HG03575 (cell line): ENCODE data around the gene SPDEF.

Experiments used
- ATAC-seq: cut with Tn5 transposase; IDR thresholded peaks from one replicate; pipeline ENCODE4 v1.9.1; 2021; ENCODE audit not compliant: unreplicated experiment, insufficient number of reproducible peaks, low FRiP score; ENCODE audit errors: extremely low read depth

The SPDEF gene

DNA sequence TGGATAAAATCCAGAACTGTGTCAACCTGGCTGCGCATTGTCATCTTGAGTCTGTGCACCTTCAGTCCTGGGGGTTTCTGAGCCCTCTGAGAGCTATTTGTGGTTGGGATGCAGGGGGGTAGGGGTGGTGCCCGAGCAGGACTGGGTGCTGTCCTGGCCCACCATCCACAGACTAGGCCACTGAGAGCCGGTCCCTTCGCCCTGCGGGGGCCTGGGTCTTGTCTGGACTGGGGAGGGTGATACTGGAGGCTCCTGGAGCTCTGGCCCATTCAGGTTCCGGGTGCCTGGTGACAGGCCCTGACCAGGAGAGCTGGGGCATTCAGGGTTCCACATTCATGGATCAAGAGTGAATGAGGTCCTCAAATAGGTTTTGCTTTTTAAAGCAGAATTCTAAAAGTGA is 20.9 kb downstream of the SPDEF start:
- no peak for ATAC-seq

DNA sequence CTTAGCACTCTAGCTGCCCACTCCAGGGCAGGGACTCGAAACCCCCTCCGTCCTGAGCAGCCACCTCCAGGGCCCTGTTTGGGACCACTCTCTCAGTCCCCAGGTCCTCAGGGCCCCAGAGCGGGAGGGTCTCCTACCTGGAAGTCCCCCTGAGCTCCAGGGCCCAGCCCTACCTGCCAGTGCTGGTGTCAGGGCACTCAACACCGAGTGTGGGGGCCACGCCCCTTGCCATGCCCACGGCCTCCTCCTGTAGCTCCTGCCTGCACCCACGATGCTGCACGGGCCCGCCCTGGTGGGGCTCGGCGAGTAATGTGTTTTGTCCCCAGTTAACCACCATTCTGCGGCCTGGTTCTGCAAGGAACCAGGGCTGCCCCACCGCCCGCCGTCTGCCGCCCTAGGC is 21.5 kb downstream of the SPDEF start:
- ATAC-seq = no peak

GRCh38 chr6:34534146-34534545 is 22.0 kb downstream of the SPDEF start:
- no peak for ATAC-seq

- no peak for ATAC-seq
Measured at GRCh38 chr6:34532230-34532629, 23.9 kb downstream of the SPDEF start.

- no peak for ATAC-seq
Measured at GRCh38 chr6:34531580-34532201, 24.4 kb downstream of the SPDEF start.

DNA sequence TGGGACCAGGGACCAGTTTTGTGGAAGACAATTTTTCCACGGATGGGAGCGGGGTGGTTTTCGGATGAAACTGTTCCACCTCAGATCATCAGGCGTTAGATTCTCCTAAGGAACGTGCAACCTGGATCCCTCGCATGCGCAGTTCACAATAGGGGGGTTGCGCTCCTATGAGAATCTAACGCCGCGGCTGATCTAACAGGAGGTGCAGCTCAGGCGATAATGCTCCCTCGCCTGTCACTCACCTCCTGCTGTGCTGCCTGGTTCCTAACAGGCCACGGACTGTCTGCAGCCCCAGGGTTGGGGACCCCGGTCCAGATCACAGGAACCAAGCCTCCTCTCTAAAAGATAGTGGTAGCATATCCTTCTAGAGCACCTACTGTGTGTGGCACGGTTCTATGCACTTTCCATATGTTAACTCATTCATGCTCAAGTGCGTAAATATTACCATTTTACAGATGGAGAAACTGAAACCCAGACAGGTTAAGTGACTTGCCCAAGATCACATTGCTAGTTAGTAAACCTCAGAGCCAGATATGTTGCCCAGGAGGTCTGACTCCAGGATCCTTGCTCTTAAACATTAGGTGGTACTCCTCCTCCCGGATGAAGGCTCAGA is 25.3 kb downstream of the SPDEF start:
- ATAC-seq = no peak

DNA sequence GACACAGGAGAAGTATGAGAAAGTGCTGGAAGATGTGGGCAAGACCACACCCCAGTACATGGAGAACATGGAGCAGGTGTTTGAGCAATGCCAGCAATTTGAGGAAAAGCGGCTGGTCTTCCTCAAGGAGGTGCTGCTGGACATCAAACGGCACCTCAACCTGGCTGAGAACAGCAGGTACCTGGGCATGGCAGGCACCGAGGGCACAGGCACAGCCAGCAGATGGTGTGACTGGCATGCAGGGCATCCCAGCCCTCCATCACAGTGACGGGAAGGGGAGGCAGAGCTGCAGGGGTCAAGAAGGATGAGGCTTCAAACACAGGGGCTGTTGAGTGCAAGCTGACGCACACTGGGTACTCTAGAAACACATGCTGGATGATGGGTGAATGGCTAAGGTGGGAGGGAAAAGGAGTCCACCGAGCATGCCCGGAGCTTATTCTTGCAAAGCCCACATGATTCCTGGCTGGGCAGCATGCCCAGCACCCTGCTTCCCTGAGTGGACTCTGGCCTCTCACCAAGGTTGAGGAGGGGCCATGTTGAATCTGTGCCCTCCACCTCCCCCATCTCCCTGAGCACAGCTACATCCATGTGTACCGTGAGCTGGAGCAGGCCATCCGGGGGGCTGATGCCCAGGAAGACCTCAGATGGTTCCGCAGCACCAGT is 26.3 kb downstream of the SPDEF start:
- no peak for ATAC-seq

GRCh38 chr6:34528996-34529664 is 27.0 kb downstream of the SPDEF start:
- ATAC-seq = no peak

DNA sequence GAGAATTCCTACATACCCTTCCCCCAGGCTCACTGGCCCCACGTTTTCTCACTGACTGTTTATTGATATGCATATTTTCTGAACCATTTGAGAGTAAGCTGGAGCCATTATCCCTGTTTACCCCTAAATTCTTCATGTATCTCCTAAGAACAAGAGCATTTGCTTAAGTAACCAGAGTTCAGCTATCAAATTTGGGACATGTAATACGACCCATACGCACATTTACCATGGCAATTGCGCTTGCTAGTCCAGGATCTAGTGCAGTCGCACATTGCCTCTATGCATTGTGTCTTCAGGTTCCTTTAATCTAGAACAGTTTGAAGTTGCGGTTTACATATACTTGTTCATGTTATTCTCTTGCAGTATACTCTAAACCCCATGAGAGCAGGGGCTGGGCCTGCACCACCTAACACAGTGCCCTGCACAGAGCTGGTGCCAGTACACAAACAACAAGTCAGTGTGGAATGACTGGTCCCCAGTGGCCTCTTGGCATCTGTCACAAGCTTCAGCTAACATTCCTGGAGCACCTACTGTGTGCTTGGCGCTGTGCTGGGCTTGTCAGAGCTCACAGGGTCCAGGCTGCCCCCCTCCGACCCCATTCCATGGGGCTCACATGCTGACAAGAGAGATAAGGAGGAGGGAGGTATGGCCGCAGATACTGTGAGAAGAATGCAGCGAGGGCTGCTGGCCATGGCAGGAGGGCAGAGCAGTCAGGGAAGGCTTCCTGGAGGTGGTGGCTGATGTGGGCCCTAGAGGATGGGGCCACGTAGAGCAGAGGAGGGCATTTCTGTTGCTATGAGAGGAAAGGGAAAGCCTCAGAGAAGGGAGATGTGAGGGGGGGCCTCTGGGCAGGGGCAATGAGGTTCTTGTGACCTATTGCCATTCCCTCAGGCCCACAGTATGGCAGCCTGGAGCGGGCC is 28.1 kb downstream of the SPDEF start:
- no peak for ATAC-seq

- no peak for ATAC-seq
Measured at GRCh38 chr6:34526992-34527728, 29.0 kb downstream of the SPDEF start.

DNA sequence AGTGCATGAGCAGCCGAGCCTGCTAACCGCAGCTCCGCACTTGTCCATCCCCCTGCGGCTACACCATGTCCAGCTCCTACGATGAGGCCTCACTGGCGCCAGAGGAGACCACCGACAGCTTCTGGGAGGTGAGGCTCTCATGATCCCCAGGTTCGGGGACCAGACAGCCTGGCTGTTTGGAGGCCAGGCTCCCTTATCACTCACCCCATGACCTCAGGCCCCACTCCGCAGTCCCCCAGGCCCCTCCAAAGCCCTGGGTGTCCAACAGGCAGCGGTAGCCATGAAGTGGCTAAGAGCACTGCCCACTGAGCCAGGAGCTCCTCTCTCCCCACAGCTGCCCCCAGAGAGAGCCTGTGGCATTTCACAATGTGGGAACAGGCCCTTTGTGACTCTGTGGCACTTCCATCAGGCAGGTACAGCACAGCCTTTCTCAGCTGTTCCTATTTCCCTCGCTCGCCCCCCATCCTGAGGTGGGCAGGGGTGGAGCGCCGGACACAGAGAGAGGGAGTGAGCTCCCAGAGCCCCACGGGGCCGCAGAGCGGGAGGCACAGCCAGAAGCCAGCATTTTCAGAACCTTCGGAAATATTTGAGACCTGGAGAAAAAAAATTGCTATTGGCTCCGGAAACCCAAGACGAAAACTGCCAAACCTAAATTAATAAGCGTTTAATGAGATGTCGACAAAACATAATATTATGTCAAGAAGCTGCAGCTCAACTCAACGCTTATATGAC is 29.7 kb downstream of the SPDEF start:
- ATAC-seq = no peak

GRCh38 chr6:34525431-34526175 is 30.5 kb downstream of the SPDEF start:
- ATAC-seq = no peak

- ATAC-seq = no peak
Measured at GRCh38 chr6:34524971-34525370, 31.2 kb downstream of the SPDEF start.

GRCh38 chr6:34524499-34524898 is 31.6 kb downstream of the SPDEF start:
- ATAC-seq = no peak

DNA sequence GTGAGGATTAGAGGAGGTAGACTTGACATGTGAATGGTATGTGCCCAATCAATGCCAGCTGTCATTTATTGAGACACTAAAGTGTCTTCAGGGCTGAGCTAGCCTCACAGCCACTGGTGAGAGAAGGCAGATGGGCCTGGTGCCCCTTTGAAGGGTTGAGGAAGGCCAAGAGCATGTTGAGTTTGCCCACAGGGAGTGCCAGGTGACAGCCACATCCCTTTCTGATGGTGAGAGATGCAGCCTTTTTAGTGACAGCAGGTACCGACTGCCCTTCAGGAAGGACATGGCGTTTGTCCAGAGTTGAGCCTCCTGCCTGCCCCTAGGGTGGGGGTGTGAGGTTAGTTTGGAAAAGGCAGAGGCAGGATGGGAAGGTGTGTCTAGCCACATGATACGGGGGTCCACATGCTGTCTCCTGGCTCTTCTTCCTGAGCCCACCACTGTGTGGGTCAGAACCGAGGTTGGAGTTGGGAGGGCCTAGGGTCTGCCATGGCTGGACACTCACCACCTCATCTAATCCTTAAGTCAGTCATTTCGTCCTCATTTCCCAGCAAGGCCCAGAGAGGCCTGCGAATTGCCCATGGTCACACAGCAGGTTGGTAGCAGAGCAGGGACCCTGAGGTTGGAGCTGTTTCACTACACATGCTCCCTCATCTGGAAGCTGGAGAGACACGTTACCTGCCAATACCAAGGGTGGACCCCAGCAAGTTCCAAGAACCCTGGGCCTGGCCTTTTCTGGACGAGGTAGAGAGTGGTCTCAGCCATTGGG is 32.5 kb downstream of the SPDEF start:
- no peak for ATAC-seq

- no peak for ATAC-seq
Measured at GRCh38 chr6:34522761-34523160, 33.4 kb downstream of the SPDEF start.
